ENCODE data around the gene PRR5L. TPM values are rescaled to one million over a fixed set of nuclear protein-coding genes. Genes with fewer than 3 reads are reported as not detected.
A peak's percentile ranks its signal among the peaks of the same experiment; 100 is the strongest.

Gene PRR5L
- total and polyA plus RNA-seq, 9 of the 15 experiments (the other 6 are each of a cell fraction or from before 2014, with no cell fraction given), result 0.11 to 0.60 (median 0.36) TPM; not detected in 2

DNA sequence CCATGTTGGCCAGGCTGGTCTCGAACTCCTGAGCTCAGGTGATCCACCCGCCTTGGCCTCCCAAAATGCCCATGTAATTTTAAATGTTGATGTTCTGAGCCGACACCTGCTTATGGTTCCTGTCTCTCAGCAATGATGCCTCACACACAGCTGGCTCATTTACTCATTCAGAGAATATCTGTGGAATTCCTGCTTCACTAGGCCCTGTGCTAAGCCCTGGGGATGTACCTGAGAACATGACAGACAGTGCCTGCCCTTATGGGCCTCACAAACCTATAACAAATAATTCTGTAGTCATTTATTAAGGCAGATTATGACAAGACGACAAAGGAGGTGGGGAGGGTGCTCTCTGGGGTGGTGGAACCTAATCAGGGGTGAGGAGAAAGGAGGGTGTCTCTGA lies 93.7 kb downstream of the PRR5L start:
- no peak overlapping the region for H3K9ac ChIP-seq (ENCODE audit: insufficient read depth in 1 of 2, low read depth in 2 of 2, low read length in 2 of 2)
- H2AFZ ChIP-seq (ENCODE audit: low read depth, low read length), result no peak overlapping the region
- peaks cover 0 to 4% of the 10 kb centered on the region in 2 experiments; a peak in 1 of 5 replicates for H3K4me1 ChIP-seq (replicated peaks in 1 of 2; ENCODE audit: control insufficient read depth in 2 of 2, insufficient read depth in 2 of 2, low read length in 2 of 2)
- no peak overlapping the region for H3K4me2 ChIP-seq (ENCODE audit: insufficient read depth, low read length)
- H3K79me2 ChIP-seq (ENCODE audit: control insufficient read depth, insufficient read depth, low read length), result no peaks in the 10 kb centered on the region
- DNase-seq (ENCODE audit: extremely low read depth in 1 of 4, low spot score in 3 of 4) (no peak), FAIRE-seq (no peak), ATAC-seq (no peak)
- ChIA-PET CTCF (ENCODE audit: low intra/inter-chr PET ratio) (no interaction called here), POLR2A (no interaction called here)
- TF ChIP-seq SNIP1 (IDR thresholded peaks at IDR 0.05; ENCODE audit: low read depth), result no peak
- peak; percentile 29; the same call in 1 of the 2 replicates for TF ChIP-seq ZNF134 (CRISPR knock-in tag; conservative IDR thresholded peaks at IDR 0.05)
- no peaks in the 10 kb centered on the region for H4K20me1 ChIP-seq (replicated peaks; ENCODE audit: control insufficient read depth, insufficient read depth, low read length)
- 23% methylated on average over 4 of the region's 4 CpGs for WGBS (ENCODE audit: insufficient coverage, low coverage, missing lambda C conversion rate)
- no peaks in the 10 kb centered on the region for H3K36me3 ChIP-seq (ENCODE audit: control insufficient read depth, insufficient read depth, low read length)
- H3K4me3 ChIP-seq, result no peak overlapping the region
- intact Hi-C loops (cut with micrococcal nuclease), result no loop called here
- no peaks in the 10 kb centered on the region for H3K9me1 ChIP-seq (ENCODE audit: control insufficient read depth, insufficient read depth, low read length)
- H3K27me3 ChIP-seq (ENCODE audit: control insufficient read depth in 2 of 2, insufficient read depth in 2 of 2, low read length in 2 of 2), result no peaks in the 10 kb centered on the region; a peak in 2 of 5 replicates
- H3K9me3 ChIP-seq (replicated peaks; ENCODE audit: control insufficient read depth, insufficient read depth, low read depth, low read length), result no peaks in the 10 kb centered on the region
- in situ Hi-C loops (cut with MboI), result no loop called here
- no TSS peak for BruUV-seq (replicated peaks)
- no peak overlapping the region for H3K27ac ChIP-seq (ENCODE audit: extremely low read depth, low read depth, low read length)

DNA sequence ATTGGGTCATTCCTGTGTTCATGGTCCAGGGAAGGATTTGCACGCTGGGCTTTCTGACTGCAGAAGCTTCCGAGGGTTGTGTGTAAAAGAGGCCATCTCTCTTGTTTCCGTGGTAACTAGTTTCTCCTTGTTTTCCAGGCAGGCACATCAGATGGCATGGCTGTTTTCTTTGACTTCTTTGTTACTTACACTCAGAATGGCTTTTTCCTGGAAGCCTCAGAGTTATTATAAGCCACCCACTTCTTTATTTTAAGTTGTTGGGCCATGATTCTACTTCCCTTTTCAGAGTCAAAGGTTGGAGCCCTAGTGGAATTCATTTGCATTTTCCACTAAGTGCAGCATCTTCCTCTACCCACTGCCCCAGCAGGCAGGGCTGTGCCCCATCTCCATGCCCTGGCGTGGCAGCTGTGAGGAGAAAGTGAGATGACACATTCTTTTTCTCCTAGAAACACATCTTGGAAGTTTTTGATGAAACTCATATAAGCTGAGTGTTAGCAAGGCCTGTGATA lies 94.9 kb downstream of the PRR5L start:
- WGBS (ENCODE audit: insufficient coverage, low coverage, missing lambda C conversion rate), result 6% methylated on average over 3 of the region's 4 CpGs
- ATAC-seq, result no peak

More for the DNA sequence above, 94.9 kb downstream of the PRR5L start:
- no peaks in the 10 kb centered on the region for H3K9me1 ChIP-seq (ENCODE audit: control insufficient read depth, insufficient read depth, low read length)
- no peaks in the 10 kb centered on the region for H4K20me1 ChIP-seq (replicated peaks; ENCODE audit: control insufficient read depth, insufficient read depth, low read length)
- FAIRE-seq (no peak), DNase-seq (ENCODE audit: extremely low read depth in 1 of 4, low spot score in 3 of 4) (no peak)
- no peaks in the 10 kb centered on the region for H3K79me2 ChIP-seq (ENCODE audit: control insufficient read depth, insufficient read depth, low read length)
- ChIA-PET POLR2A (no interaction called here), CTCF (ENCODE audit: low intra/inter-chr PET ratio) (no interaction called here)
- no TSS peak for BruUV-seq (replicated peaks)
- no peaks in the 10 kb centered on the region for H3K36me3 ChIP-seq (ENCODE audit: control insufficient read depth, insufficient read depth, low read length)
- H3K9me3 ChIP-seq (replicated peaks; ENCODE audit: control insufficient read depth, insufficient read depth, low read depth, low read length), result no peaks in the 10 kb centered on the region
- in situ Hi-C loops (cut with MboI), result no loop called here
- intact Hi-C loops (cut with micrococcal nuclease), result no loop called here
- H3K4me1 ChIP-seq (replicated peaks in 1 of 2; ENCODE audit: control insufficient read depth in 2 of 2, insufficient read depth in 2 of 2, low read length in 2 of 2), result peaks cover 0 to 4% of the 10 kb centered on the region in 2 experiments; a peak in 1 of 5 replicates
- H3K4me3 ChIP-seq, result no peak overlapping the region
- H3K4me2 ChIP-seq (ENCODE audit: insufficient read depth, low read length), result no peak overlapping the region
- no peak overlapping the region for H2AFZ ChIP-seq (ENCODE audit: low read depth, low read length)
- no peak for TF ChIP-seq WHSC1 (IDR thresholded peaks at IDR 0.05; ENCODE audit: low read length)
- TF ChIP-seq NCOA1 (IDR thresholded peaks at IDR 0.05; ENCODE audit: low read depth), result no peak
- TF ChIP-seq, protein P1, sequence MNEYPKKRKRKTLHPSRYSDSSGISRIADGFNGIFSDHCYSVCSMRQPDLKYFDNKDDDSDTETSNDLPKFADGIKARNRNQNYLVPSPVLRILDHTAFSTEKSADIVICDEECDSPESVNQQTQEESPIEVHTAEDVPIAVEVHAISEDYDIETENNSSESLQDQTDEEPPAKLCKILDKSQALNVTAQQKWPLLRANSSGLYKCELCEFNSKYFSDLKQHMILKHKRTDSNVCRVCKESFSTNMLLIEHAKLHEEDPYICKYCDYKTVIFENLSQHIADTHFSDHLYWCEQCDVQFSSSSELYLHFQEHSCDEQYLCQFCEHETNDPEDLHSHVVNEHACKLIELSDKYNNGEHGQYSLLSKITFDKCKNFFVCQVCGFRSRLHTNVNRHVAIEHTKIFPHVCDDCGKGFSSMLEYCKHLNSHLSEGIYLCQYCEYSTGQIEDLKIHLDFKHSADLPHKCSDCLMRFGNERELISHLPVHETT (CRISPR knock-in tag; conservative IDR thresholded peaks at IDR 0.05 in 1 of 2, IDR thresholded peaks at IDR 0.05 in 1 of 2), result no peak
- TF ChIP-seq ZNF75A (CRISPR knock-in tag; IDR thresholded peaks at IDR 0.05), result no peak
- TF ChIP-seq PTRF (tag; IDR thresholded peaks at IDR 0.05), result no peak
- TF ChIP-seq RBM17 (IDR thresholded peaks at IDR 0.05; ENCODE audit: borderline replicate concordance, low read depth, low read length), result no peak
- TF ChIP-seq TRIM24 (IDR thresholded peaks at IDR 0.05), result no peak
- TF ChIP-seq ZNF778 (CRISPR knock-in tag; IDR thresholded peaks at IDR 0.05), result no peak
- TF ChIP-seq CREM (IDR thresholded peaks at IDR 0.05; ENCODE audit: low read depth), result no peak
- TF ChIP-seq FUS (optimal IDR thresholded peaks at IDR 0.05; ENCODE audit: low read depth, low read length), result no peak
- TF ChIP-seq MXI1 (IDR thresholded peaks at IDR 0.05; ENCODE audit: low read depth, low read length), result no peak
- TF ChIP-seq, protein P2, sequence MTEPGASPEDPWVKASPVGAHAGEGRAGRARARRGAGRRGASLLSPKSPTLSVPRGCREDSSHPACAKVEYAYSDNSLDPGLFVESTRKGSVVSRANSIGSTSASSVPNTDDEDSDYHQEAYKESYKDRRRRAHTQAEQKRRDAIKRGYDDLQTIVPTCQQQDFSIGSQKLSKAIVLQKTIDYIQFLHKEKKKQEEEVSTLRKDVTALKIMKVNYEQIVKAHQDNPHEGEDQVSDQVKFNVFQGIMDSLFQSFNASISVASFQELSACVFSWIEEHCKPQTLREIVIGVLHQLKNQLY (CRISPR knock-in tag; conservative IDR thresholded peaks at IDR 0.05), result no peak
- no peak for TF ChIP-seq NBN (IDR thresholded peaks at IDR 0.05; ENCODE audit: low read depth)
- H3K27me3 ChIP-seq (ENCODE audit: control insufficient read depth in 2 of 2, insufficient read depth in 2 of 2, low read length in 2 of 2), result no peaks in the 10 kb centered on the region; a peak in 2 of 5 replicates
- no peak overlapping the region for H3K27ac ChIP-seq (ENCODE audit: extremely low read depth, low read depth, low read length)
- no peak overlapping the region for H3K9ac ChIP-seq (ENCODE audit: insufficient read depth in 1 of 2, low read depth in 2 of 2, low read length in 2 of 2)

Data from K562 (cell line).